ENCODE data around the gene PDXK.

Gene PDXK

DNA sequence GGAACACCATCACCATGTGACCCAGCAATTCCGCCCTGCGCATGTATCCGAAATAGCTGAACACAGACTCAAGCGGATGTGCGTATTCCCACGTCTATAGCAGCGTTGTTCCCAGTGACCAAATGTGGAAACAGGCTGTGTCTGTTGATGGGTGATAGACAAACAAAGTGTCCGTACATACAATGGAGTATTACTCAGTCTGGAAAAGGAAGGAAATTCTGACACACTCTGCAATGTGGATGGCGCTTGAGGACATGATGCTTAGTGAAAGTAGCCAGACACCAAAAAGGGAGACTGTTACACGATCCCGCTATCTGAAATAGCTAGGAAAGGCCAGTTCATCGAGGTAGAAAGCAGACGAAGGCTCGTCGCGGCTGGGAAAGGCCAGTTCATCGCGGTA lies 25.8 kb downstream of the PDXK start:
- no peak for DNase-seq

- no peak for DNase-seq
These were observed 27.0 kb downstream of the PDXK start for GRCh38 chr21:43745772-43746517.

GRCh38 chr21:43748622-43749021 lies 29.7 kb downstream of the PDXK start:
- no peak for DNase-seq

- no peak for DNase-seq
These were observed 30.8 kb downstream of the PDXK start for GRCh38 chr21:43749651-43750262.

DNA sequence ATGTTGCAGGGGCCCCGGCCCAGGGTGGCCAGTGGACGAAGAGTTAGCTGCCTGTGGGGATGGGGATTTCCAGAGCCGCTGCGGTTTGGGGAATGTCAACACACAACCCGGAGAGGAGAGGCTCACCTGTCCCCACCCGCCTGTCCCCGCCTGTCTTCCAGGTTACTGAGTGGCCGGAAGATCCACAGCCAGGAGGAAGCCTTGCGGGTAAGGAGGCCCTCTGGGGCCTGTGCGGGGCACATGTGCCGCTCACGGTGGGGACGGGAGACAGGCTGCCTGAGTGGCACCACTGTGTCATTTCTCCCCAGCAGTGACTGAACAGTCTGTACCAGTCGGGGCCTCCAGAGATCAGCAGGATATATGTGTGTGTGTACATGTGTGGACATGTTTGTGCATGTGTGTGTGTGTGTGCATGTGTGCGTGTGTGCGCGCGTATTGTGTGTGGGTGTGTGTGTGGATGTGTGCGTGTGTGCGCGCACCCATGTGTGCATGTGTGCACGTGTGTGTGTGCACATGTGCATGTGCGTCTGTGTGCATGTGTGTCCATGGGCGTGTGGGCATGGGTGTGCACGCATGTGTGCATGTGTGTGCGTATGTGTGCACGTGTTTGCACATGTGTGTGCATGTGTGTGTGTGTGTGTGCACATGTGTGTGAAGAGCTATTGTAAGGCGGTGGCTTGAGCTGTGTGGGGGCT lies 31.6 kb downstream of the PDXK start:
- no peak for DNase-seq

- no peak for DNase-seq
These were observed 33.1 kb downstream of the PDXK start for GRCh38 chr21:43751955-43752591.

DNA sequence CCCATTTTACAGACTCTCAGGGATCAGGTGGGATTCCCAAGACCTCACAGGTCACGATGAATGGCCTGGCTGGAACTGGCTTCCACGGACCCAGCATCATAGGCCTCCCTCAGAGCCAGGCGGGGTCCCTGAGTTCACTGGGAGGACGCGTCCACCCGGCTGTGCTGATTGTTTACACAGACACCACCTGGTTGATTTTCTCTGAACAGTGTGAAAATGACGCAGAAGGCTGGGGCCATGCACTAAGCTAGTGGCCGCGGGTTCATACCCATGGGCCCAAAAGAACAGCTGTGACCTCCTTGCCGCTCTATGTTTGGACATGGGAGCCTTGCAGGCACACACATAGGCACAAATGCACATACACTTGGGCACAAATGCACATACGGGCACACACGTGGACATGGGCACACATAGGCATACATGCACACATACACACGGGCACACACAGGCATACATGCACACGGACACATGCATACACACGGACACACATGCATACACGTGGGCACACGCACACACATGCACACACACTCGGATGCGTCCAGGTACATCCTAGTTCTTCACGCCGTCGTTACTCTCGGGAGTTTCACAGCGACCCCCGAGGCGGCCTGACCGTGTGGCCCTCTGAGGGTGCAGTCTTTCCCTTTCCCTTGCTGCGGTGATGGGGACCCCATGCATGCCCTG lies 34.0 kb downstream of the PDXK start:
- no peak for DNase-seq

DNA sequence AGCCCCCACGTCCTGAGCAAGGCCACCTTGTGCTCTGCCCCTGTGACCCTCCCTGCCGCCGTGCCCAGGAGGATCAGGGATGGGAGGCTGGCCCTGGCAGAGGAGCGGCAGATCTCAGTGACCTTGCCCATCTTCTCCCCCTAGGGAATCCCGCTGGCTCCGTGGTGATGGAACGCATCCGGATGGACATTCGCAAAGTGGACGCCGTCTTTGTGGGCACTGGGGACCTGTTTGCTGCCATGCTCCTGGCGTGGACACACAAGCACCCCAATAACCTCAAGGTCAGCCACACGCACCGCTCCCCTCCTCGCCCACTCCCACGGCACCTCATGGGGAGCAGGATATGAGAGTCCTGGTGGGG lies 34.5 kb downstream of the PDXK start:
- DNase-seq = no peak

DNA sequence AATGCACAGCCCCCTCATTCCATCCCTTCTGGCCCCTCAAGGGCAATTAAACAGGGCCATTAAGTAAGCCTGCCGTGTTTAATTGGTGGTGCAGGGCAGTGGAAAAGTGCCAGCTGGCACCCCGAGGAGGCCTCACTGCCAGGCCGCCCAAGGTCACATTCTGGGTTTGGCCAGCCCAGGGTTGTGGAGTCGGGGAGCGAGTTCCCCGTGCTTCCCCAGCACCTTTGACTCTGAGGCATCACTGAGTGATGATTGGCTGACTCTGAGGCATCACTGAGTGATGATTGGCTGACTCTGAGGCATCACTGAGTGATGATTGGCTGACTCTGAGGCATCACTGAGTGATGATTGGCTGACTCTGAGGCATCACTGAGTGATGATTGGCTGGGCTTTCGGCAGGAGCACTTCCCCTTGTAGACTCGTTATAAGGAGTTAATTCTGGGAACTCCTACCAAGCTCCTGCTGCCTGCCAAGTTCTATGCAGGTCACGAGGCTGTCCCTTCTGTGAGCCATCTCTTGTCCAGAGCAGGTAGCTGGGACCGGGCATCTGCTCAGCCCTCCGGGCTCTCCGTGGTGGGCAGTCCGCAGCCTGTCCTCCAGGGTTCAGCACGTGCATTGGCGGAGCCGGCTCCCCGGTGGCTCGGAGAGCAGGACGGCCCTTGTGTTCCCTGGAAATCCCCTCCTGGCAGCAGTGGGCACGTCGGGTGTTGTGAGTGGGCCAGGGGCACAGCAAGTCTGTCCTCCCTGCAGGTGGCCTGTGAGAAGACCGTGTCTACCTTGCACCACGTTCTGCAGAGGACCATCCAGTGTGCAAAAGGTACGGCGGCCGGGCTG lies 36.2 kb downstream of the PDXK start:
- DNase-seq = no peak

GRCh38 chr21:43755820-43756594 lies 37.1 kb downstream of the PDXK start:
- DNase-seq = no peak

DNA sequence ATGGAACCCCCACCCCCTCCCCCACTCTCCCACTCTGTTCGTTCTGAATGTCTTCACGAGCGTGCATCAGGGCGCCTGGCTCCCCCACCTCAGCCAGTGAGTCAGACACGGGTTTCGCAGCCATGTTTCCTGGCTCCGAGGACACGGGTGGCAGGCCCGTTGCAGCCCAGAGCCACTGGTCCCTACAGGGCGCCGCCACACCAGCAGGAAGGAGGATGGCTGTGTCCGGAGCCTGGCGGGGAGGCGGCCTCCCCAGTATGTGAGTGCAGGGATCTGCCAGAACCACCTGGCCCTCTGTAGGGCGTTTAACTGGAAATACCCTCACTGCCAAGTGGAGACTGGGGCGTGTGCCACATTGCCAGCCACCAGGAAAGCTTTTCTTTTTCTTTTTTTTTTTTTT lies 38.7 kb downstream of the PDXK start:
- no peak for DNase-seq

GRCh38 chr21:43758111-43758641 lies 39.2 kb downstream of the PDXK start:
- DNase-seq = no peak

- no peak for DNase-seq
These were observed 39.9 kb downstream of the PDXK start for GRCh38 chr21:43758811-43759210.

DNA sequence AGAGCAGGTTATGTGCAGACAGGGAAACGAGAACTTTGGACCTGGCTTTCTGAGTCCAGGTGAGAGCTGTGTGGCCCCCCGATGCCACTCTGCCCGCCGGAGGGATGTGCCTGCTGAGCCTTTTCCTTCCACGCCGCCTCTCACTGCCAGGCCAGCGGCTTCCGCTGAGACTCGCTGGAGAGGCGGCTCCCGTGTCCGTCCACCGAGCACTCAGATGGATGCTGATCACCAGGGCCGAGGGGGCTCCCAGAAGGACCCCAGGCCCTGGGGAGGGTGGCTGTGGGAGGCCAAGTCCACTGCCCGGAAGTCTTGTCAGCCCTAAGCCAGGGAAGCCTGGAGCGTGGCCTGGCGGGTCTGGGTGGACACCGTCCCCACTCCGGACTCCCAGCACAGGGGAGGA lies 40.7 kb downstream of the PDXK start:
- DNase-seq = no peak

GRCh38 chr21:43760391-43760958 lies 41.5 kb downstream of the PDXK start:
- no peak for DNase-seq

- no peak for DNase-seq
These were observed 43.0 kb downstream of the PDXK start for GRCh38 chr21:43761886-43762285.

DNA sequence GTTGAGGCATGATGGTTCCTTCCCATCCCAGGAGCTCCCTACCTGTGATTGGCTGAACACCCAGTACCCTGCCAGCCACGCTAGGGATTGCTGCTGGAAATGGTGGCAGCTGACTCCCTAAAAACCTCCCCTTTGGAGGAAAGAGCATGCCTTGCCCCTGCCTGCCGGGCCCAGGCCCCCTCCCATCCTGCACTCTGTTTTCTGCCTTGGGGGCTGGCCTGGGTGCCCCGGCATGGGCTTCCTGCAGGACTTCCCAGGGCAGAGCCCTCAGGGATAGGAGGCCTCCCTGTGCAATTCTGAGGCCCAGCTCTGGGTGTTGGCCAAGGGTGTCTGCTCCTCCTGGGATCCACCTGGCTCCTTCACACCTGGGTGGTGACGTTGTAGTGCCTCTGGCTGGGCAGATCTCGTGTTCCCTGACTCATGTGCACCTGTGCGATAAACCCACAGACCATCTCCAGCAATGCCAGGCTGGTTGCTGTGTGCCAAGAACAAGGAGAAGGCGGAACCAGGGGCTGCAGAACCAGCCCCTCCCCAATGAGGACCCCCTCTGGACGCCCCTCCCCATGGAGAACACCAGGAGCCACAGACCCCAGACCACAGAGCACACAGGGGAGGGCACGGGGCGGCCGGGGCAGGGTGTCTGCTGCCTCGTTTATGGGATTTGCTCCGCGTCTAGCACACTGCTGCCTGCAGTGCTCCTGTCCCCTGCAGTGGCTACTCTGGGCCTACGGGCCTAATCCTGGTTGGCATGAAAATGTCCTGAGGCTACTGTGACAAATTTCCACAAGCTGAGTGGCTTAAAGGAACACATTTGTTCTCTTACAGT lies 43.6 kb downstream of the PDXK start:
- DNase-seq = no peak

DNA sequence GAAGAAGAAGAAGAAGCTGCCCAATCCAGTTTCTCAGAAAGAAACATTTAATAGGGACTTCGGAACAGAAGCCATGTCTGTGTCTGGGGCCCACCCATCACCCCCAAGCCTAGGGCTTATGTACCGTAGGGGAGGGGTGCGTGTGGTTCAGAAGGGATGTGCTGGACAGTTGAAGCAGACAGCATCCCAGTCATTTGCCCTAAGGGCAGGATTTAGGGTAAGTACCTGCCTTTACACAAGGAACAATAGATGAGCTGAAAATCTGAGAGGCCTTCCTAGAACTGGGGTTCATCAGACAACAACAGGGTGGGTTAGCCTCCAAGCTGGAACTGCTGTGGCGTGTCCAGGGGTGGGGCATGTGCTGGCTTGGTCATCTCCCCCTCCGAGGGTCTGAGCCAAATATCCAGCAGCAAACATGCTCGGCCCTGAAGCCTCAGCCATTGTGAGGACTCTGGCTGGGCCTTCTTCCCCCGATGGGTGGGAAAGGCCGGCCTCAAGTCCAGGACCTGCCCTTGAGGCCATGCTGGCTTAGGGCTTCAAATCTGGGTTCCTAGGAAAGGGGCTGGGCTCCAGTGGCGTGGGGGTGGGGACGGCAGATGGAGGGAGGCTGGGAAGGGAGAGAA lies 45.1 kb downstream of the PDXK start:
- DNase-seq = no peak

All from T-helper 1 cell (primary cell).